Prostate gland (tissue), 1 donor: ENCODE data around the gene NTMT1.

Experiments
- POLR2A ChIP-seq: fragments of 450-650 bp; IDR thresholded peaks from one replicate; pipeline ENCODE4 v1.6.1; 2016; ENCODE audit warnings: antibody characterized with exemption, mild to moderate bottlenecking
- POLR2AphosphoS5 ChIP-seq: sonication (generic); formaldehyde crosslinking; IDR thresholded peaks from one replicate; pipeline ENCODE4 v1.6.1; 2017; ENCODE audit warnings: antibody characterized with exemption

- TF ChIP-seq POLR2AphosphoS5: no peak
- no peak for TF ChIP-seq POLR2A
Measured at GRCh38 chr9:129669141-129669718, 43.3 kb downstream of the NTMT1 start.
